Upper lobe of left lung (tissue), 6 donors: Measurements from ENCODE around the gene TENM4. TPM values are rescaled to one million over a fixed set of nuclear protein-coding genes. Genes with fewer than 3 reads are reported as not detected.

Source experiments
- ATAC-seq, 2 donors: fragments of 200-7000 bp; cut with Tn5 transposase; one replicate each; pipeline ENCODE4 v1.9.1; 2022; ENCODE audit warnings: mild to moderate bottlenecking in 2 of 2, moderate library complexity in 2 of 2; ENCODE audit not compliant: low FRiP score in 2 of 2
- DNase-seq, 2 donors: peaks; one replicate each; pipeline ENCODE4 v3.0.0-alpha.2; 2019 to 2020
- H3K27ac ChIP-seq, 4 donors: fragments of 200-600 bp; sonication (generic); one replicate each; pipeline ENCODE4 v1.5.1; 2016 to 2019
- H3K27me3 ChIP-seq, 4 donors: fragments of 200-600 bp; sonication (generic); one replicate each; pipeline ENCODE4 v1.5.1; 2017 to 2019
- H3K36me3 ChIP-seq, 4 donors: fragments of 200-600 bp; sonication (generic); one replicate each; pipeline ENCODE4 v1.5.1; 2016 to 2019
- H3K4me1 ChIP-seq, 4 donors: fragments of 200-600 bp; sonication (generic); one replicate each; pipeline ENCODE4 v1.5.1; 2018 to 2019
- H3K4me3 ChIP-seq, 4 donors: fragments of 200-600 bp; sonication (generic); one replicate each; pipeline ENCODE4 v1.5.1; 2017 to 2019; ENCODE audit warnings: mild to moderate bottlenecking in 2 of 4, moderate library complexity in 1 of 4
- H3K9me3 ChIP-seq, 4 donors: fragments of 200-600 bp; sonication (generic); one replicate each; pipeline ENCODE4 v1.5.1; 2018 to 2019
- CTCF ChIP-seq, 6 experiments: fragments of 450-650 bp in 4 of 6; fragments of 200-600 bp in 2 of 6; sonication (generic) in 2 of 6; IDR thresholded peaks; one replicate each; pipeline ENCODE4 v1.5.1; 2016 to 2019; ENCODE audit warnings: antibody characterized with exemption in 6 of 6
- EP300 ChIP-seq, 4 donors: sonication (generic); formaldehyde crosslinking; IDR thresholded peaks; one replicate each; pipeline ENCODE4 v1.5.1; 2017; ENCODE audit warnings: antibody characterized with exemption in 4 of 4, control low read depth in 2 of 4
- POLR2A ChIP-seq, 4 donors: fragments of 450-650 bp; IDR thresholded peaks; one replicate each; pipeline ENCODE4 v1.5.1; 2016 to 2017; ENCODE audit warnings: antibody characterized with exemption in 4 of 4, mild to moderate bottlenecking in 2 of 4
- POLR2AphosphoS5 ChIP-seq, 2 donors: sonication (generic); formaldehyde crosslinking; IDR thresholded peaks; one replicate each; pipeline ENCODE4 v1.5.1; 2017; ENCODE audit warnings: antibody characterized with exemption in 2 of 2
- WGBS, 2 donors: methylation state at CpG; one replicate each; pipeline ENCODE4 v1.1.5; 2017 to 2018; 5-methylcytosine and 5-hydroxymethylcytosine counted together
- total RNA-seq, 6 donors: library from RNA; depleted of rRNA in 4 of 6; stranded (reverse); fragments of >200 nt in 4 of 6; gene quantifications; one replicate each; pipeline versions ENCODE4 v1.1.0 to v1.2.1, GENCODE V29; 2016 to 2021
- donor health status: DM: no; HTN: no; CAD: no; lungs with moderate emphysema.
- donor health status: DM: no; HTN: yes; CAD: no; lungs with severe emphysema.

The TENM4 gene
- total RNA-seq, 6 donors from 2014 or later, result 0.11 to 20.0 (median 3.7) TPM

- Histone ChIP-seq H3K4me1 (no peaks in the 10 kb centered on the region), H3K9me3 (peaks cover 0 to 2% (median 0%) of the 10 kb centered on the region in 4 donors), H3K36me3 (no peaks in the 10 kb centered on the region), H3K27me3 (no peaks in the 10 kb centered on the region), H3K4me3 (no peak overlapping the region), H3K27ac (no peak overlapping the region)
- WGBS, 2 donors, result 79 to 86% methylated on average over 2 of the region's 2 CpGs
- ATAC-seq (no peak), DNase-seq (no peak)
- no peak for TF ChIP-seq CTCF (IDR thresholded peaks at IDR 0.05)
- TF ChIP-seq EP300 (IDR thresholded peaks at IDR 0.05), result no peak
- no peak for TF ChIP-seq POLR2AphosphoS5 (IDR thresholded peaks at IDR 0.05)
- no peak for TF ChIP-seq POLR2A (IDR thresholded peaks at IDR 0.05)
Measured at GRCh38 chr11:79147731-79148130, 293.1 kb downstream of the TENM4 start.

DNA sequence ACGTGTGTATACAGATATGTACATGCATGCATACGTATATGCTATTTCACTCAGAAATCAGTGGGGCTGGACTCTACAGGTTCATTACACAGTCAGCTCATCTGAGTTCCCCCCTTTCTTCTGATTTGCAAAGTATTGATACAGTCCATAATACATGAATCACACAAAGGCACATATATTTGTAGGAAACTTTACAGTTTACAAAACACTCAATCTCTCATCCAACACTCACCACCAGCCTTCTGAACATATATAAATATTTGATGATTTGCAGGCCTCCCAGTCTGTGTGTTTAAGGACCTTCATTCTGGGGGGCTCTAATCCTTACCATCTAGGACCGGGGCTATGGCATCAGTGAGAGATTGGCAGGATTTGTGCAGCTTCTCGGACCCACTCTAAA, 293.8 kb downstream of the TENM4 start:
- ATAC-seq (no peak), DNase-seq (no peak)
- no peak overlapping the region for H3K4me3 ChIP-seq
- 72 to 79% methylated on average over 4 of the region's 4 CpGs for WGBS, 2 donors
- H3K27me3 ChIP-seq, result no peaks in the 10 kb centered on the region
- H3K36me3 ChIP-seq, result no peaks in the 10 kb centered on the region
- TF ChIP-seq POLR2A (IDR thresholded peaks at IDR 0.05), result no peak
- TF ChIP-seq CTCF (IDR thresholded peaks at IDR 0.05), result no peak
- TF ChIP-seq POLR2AphosphoS5 (IDR thresholded peaks at IDR 0.05), result no peak
- no peak for TF ChIP-seq EP300 (IDR thresholded peaks at IDR 0.05)
- peaks cover 0 to 6% (median 0%) of the 10 kb centered on the region in 4 donors for H3K9me3 ChIP-seq
- no peak overlapping the region for H3K27ac ChIP-seq
- H3K4me1 ChIP-seq, result no peaks in the 10 kb centered on the region

DNA sequence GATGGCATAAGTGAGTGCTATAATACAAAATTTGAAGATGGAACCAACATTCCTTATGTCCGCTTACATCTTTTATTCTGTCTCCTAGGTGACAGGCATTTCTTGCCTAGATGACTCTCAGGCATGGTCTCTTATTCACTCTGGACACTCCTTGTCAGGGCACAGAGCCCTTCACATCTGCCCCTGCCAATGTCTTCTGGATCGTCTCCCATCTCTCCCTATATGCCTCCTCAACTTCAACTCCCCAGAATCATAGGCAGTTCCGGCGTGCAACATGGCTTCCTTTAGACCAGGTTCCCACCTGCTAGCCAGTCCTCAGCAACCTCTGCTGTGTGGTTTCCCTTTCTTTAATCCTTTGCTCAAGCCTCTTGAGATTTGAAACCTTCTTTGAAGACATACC, 300.9 kb downstream of the TENM4 start:
- no peak for DNase-seq
- Histone ChIP-seq H3K36me3 (no peaks in the 10 kb centered on the region), H3K27me3 (no peaks in the 10 kb centered on the region), H3K4me1 (no peaks in the 10 kb centered on the region), H3K9me3 (peaks cover 0 to 6% (median 0%) of the 10 kb centered on the region in 4 donors), H3K27ac (no peak overlapping the region), H3K4me3 (no peak overlapping the region)
- no peak for ATAC-seq
- no peak for TF ChIP-seq EP300 (IDR thresholded peaks at IDR 0.05)
- TF ChIP-seq POLR2A (IDR thresholded peaks at IDR 0.05), result no peak
- TF ChIP-seq POLR2AphosphoS5 (IDR thresholded peaks at IDR 0.05), result no peak
- TF ChIP-seq CTCF (IDR thresholded peaks at IDR 0.05), result no peak
- 91 to 92% methylated on average over 4 of the region's 4 CpGs for WGBS, 2 donors

- Histone ChIP-seq H3K27ac (no peak overlapping the region), H3K9me3 (peaks cover 0 to 12% (median 4%) of the 10 kb centered on the region in 4 donors), H3K4me3 (no peak overlapping the region), H3K36me3 (no peaks in the 10 kb centered on the region), H3K27me3 (no peaks in the 10 kb centered on the region), H3K4me1 (no peaks in the 10 kb centered on the region)
- DNase-seq (no peak), ATAC-seq (no peak)
- TF ChIP-seq POLR2AphosphoS5 (IDR thresholded peaks at IDR 0.05) (no peak), POLR2A (IDR thresholded peaks at IDR 0.05) (no peak), EP300 (IDR thresholded peaks at IDR 0.05) (no peak), CTCF (IDR thresholded peaks at IDR 0.05) (no peak)
- WGBS, 2 donors, result 88 to 89% methylated on average over 4 of the region's 4 CpGs
Measured at GRCh38 chr11:79129702-79130101, 311.1 kb downstream of the TENM4 start.

GRCh38 chr11:79128291-79128690, 312.5 kb downstream of the TENM4 start:
- DNase-seq (no peak), ATAC-seq (no peak)
- Histone ChIP-seq H3K4me1 (no peaks in the 10 kb centered on the region), H3K9me3 (peaks cover 0 to 12% (median 4%) of the 10 kb centered on the region in 4 donors), H3K4me3 (no peak overlapping the region), H3K36me3 (no peaks in the 10 kb centered on the region), H3K27me3 (no peaks in the 10 kb centered on the region), H3K27ac (no peak overlapping the region)
- WGBS, 2 donors, result 70 to 75% methylated on average over 3 of the region's 3 CpGs
- TF ChIP-seq POLR2AphosphoS5 (IDR thresholded peaks at IDR 0.05) (no peak), CTCF (IDR thresholded peaks at IDR 0.05) (no peak), EP300 (IDR thresholded peaks at IDR 0.05) (no peak), POLR2A (IDR thresholded peaks at IDR 0.05) (no peak)
